ENCODE data around the gene ATP5PB.

The ATP5PB gene

GRCh38 chr1:111407301-111407700, 42.0 kb upstream of the ATP5PB start:
- ChIA-PET CTCF (no interaction called here), POLR2A (no interaction called here)
- TF ChIP-seq CTCF (IDR thresholded peaks at IDR 0.05; ENCODE audit: control extremely low read depth, extremely low read depth, low read depth, missing control alignments), result no peak
- no peak for DNase-seq (ENCODE audit: extremely low spot score)

- CTCF ChIA-PET, result interaction anchor here (1.3 to 2.7 kb wide), 4 partner anchors 9 to 35 kb away, joined by 3 to 9 read pairs (median 4); no protein-coding TSS in a partner anchor
- no peak for TF ChIP-seq CTCF (IDR thresholded peaks at IDR 0.05; ENCODE audit: control extremely low read depth, extremely low read depth, low read depth, missing control alignments)
- DNase-seq (ENCODE audit: extremely low spot score), result no peak
- POLR2A ChIA-PET, result no interaction called here
Measured at GRCh38 chr1:111412839-111413238, 36.4 kb upstream of the ATP5PB start.

GRCh38 chr1:111414756-111415155, 34.5 kb upstream of the ATP5PB start:
- POLR2A ChIA-PET, result no interaction called here
- no peak for DNase-seq (ENCODE audit: extremely low spot score)
- no peak for TF ChIP-seq CTCF (IDR thresholded peaks at IDR 0.05; ENCODE audit: control extremely low read depth, extremely low read depth, low read depth, missing control alignments)
- CTCF ChIA-PET, result interaction anchor here (1.4 to 2.5 kb wide), 3 partner anchors 15 to 27 kb away, joined by 4 to 11 read pairs (median 7); no protein-coding TSS in a partner anchor

- no peak for DNase-seq (ENCODE audit: extremely low spot score)
- TF ChIP-seq CTCF (IDR thresholded peaks at IDR 0.05; ENCODE audit: control extremely low read depth, extremely low read depth, low read depth, missing control alignments), result no peak
- ChIA-PET CTCF (interaction anchor here (1.0 to 2.5 kb wide), 6 partner anchors 12 to 192 kb away, joined by 4 to 11 read pairs (median 6); no protein-coding TSS in a partner anchor), POLR2A (no interaction called here)
Measured at GRCh38 chr1:111415461-111415860, 33.8 kb upstream of the ATP5PB start.

- ChIA-PET POLR2A (no interaction called here), CTCF (interaction anchor here (1.2 to 2.9 kb wide), 3 partner anchors 17 to 388 kb away, joined by 3 to 11 read pairs (median 3); no protein-coding TSS in a partner anchor)
- DNase-seq (ENCODE audit: extremely low spot score), result no peak
- TF ChIP-seq CTCF (IDR thresholded peaks at IDR 0.05; ENCODE audit: control extremely low read depth, extremely low read depth, low read depth, missing control alignments), result no peak
Measured at GRCh38 chr1:111417755-111418154, 31.5 kb upstream of the ATP5PB start.

GRCh38 chr1:111419037-111419436, 30.2 kb upstream of the ATP5PB start:
- TF ChIP-seq CTCF (IDR thresholded peaks at IDR 0.05; ENCODE audit: control extremely low read depth, extremely low read depth, low read depth, missing control alignments), result no peak
- no peak for DNase-seq (ENCODE audit: extremely low spot score)
- ChIA-PET POLR2A (no interaction called here), CTCF (interaction anchor here (1.5 to 2.9 kb wide), 3 partner anchors 19 to 135 kb away, joined by 3 to 11 read pairs (median 3); no protein-coding TSS in a partner anchor)
